Left renal pelvis (tissue), 4 donors: ENCODE measurements around the gene ADK. TPM values are rescaled to one million over a fixed set of nuclear protein-coding genes. Genes with fewer than 3 reads are reported as not detected.

ENCODE experiments used
- DNase-seq, 4 donors: peaks; one replicate each; pipeline ENCODE4 v3.0.0-alpha.2; 2013; ENCODE audit warnings: low read depth in 4 of 4, low spot score in 3 of 4
- polyA plus RNA-seq, 4 donors: library from polyadenylated mRNA; unstranded; fragments of 120-200 nt; gene quantifications; one replicate each; pipeline ENCODE4 v1.2.1, GENCODE V29; 2013; ENCODE audit not compliant: insufficient read length in 4 of 4

ADK gene
- polyA plus RNA-seq, 4 donors: 21.9 to 38.2 (median 30.0) TPM

GRCh38 chr10:74684462-74684861 lies 533.4 kb downstream of the ADK start:
- no peak for DNase-seq

- no peak for DNase-seq
Measured at GRCh38 chr10:74685564-74685963, 534.5 kb downstream of the ADK start.

GRCh38 chr10:74690393-74690792 lies 539.4 kb downstream of the ADK start:
- DNase-seq: no peak

- DNase-seq: no peak
Measured at GRCh38 chr10:74691164-74691563, 540.1 kb downstream of the ADK start.

GRCh38 chr10:74704629-74705357 lies 553.8 kb downstream of the ADK start:
- peak in 1 of 4 donors; percentile 15 for DNase-seq

GRCh38 chr10:74705358-74705980 lies 554.4 kb downstream of the ADK start:
- DNase-seq: no peak

GRCh38 chr10:74706966-74707365 lies 555.9 kb downstream of the ADK start:
- DNase-seq: no peak

GRCh38 chr10:74708246-74708645 lies 557.2 kb downstream of the ADK start:
- no peak for DNase-seq

GRCh38 chr10:74718208-74718607 lies 567.2 kb downstream of the ADK start:
- no peak for DNase-seq

GRCh38 chr10:74728225-74728624 lies 577.2 kb downstream of the ADK start:
- DNase-seq: no peak

- DNase-seq: no peak
Measured at GRCh38 chr10:74730246-74730645, 579.2 kb downstream of the ADK start.

- no peak for DNase-seq
Measured at GRCh38 chr10:74733612-74734011, 582.6 kb downstream of the ADK start.

- DNase-seq: no peak
Measured at GRCh38 chr10:74736029-74736428, 585.0 kb downstream of the ADK start.

- DNase-seq: no peak
Measured at GRCh38 chr10:74738052-74738451, 587.0 kb downstream of the ADK start.

- DNase-seq: no peak
Measured at GRCh38 chr10:74738542-74738941, 587.5 kb downstream of the ADK start.

- DNase-seq: peak in 1 of 4 donors; percentile 2
Measured at GRCh38 chr10:74738985-74739567, 588.1 kb downstream of the ADK start.

GRCh38 chr10:74743401-74743800 lies 592.4 kb downstream of the ADK start:
- no peak for DNase-seq

- no peak for DNase-seq
Measured at GRCh38 chr10:74745449-74745848, 594.4 kb downstream of the ADK start.

GRCh38 chr10:74746813-74747212 lies 595.8 kb downstream of the ADK start:
- DNase-seq: no peak

- no peak for DNase-seq
Measured at GRCh38 chr10:74748468-74749031, 597.5 kb downstream of the ADK start.

GRCh38 chr10:74750848-74751274 lies 599.8 kb downstream of the ADK start:
- no peak for DNase-seq
